ENCODE measurements around the gene FHL2.
A peak's percentile ranks its signal among the peaks of the same experiment; 100 is the strongest.
"Not testable (repeated sequence)": the region's sequence is repeated elsewhere in the genome, so short reads cannot be mapped to it uniquely, and the experiment has no call there.

Gene FHL2

GRCh38 chr2:105329561-105330495 lies 69.0 kb downstream of the FHL2 start, which contains the start of gene TGFBRAP1:
Gene TGFBRAP1 (minus strand): TSS chr2:105329735. CDS start chr2:105308301, 21,434 bp downstream.
- Mint-ChIP-seq H3K9me3 (no peaks in the 10 kb centered on the region), H3K36me3 (peaks cover 19% of the 10 kb centered on the region), H3K27ac (peak within 1 kb of the TSS; percentile 91), H3K4me1 (peaks cover 41% of the 10 kb centered on the region), H3K4me3 (peak within 1 kb of the TSS; percentile 79)
- ATAC-seq (peak; percentile 91), DNase-seq (ENCODE audit: low spot score in 2 of 2) (peak; percentile 58 to 76)

DNA sequence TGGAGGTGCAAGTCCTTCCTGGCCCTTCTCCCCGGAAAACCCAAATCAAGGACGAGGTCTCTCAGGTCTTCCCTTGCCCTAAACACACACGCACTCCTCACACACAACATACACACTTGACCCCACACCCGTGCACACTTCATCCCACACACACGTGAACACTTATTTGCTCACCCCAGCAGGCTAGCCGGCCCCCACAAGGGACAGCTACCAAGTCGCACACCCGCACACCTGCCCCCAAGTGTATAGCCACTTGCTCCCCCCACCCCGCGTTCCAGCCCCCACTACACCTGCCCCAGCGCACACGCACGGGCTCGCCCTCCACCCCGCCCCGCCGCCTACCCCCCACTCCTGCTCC lies 69.7 kb downstream of the FHL2 start:
- peak overlapping the region; percentile 91 for H3K27ac Mint-ChIP-seq
- H3K36me3 Mint-ChIP-seq: peaks cover 16% of the 10 kb centered on the region
- no peaks in the 10 kb centered on the region for H3K9me3 Mint-ChIP-seq
- H3K4me1 Mint-ChIP-seq: peaks cover 47% of the 10 kb centered on the region
- ATAC-seq: peak; percentile 45
- no peak for DNase-seq (ENCODE audit: low spot score in 2 of 2)
- H3K4me3 Mint-ChIP-seq: peak overlapping the region; percentile 79

DNA sequence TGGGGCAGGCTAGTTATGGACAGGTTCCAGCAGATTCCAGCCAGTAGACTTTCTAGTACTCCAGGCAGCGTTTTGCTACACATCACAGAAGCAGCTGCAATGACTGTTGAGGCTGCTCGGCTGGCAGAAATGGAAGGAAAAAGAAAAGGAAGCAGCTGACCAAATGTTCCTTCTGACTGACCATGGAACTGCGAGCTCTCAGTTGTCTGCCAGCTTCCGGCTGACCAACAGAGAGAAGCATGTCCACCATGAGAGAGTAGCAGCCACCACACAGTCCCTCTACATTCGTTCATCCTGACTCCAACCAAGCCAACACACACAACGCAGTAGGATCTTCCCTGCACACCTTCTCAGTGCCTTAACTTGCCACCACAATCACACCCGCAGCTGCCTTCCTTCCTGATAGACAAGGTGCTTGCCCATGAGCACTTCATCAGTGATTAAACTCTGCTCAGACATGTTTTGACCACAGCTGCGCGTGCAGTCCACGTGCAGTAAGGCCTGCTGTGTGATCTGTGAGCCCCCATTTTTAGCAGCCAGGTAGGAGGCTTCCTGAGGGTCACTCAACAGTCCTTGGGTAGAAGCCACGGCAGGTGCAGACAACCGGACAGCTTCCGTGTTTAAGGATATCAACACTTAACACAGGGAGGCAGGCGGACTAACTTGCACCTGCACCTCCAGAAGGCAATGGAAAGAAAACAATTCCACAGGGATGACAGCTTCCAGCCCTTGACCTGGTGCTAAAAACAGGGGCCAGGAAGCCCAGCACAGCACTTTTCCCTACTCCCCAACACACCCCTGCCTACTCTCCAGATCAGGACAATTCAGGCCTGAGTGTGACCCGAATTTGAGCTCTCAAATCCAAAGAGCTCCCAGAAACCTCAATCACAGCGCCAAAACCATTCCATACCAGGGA lies 70.3 kb downstream of the FHL2 start:
- ATAC-seq (peak; percentile 43), DNase-seq (ENCODE audit: low spot score in 2 of 2) (peak in 1 of 2 donors; percentile 67)
- H3K4me3 Mint-ChIP-seq: peak overlapping the region; percentile 79
- peaks cover 54% of the 10 kb centered on the region for H3K4me1 Mint-ChIP-seq
- H3K27ac Mint-ChIP-seq: peak overlapping the region; percentile 91
- no peaks in the 10 kb centered on the region for H3K9me3 Mint-ChIP-seq
- peaks cover 13% of the 10 kb centered on the region for H3K36me3 Mint-ChIP-seq

DNA sequence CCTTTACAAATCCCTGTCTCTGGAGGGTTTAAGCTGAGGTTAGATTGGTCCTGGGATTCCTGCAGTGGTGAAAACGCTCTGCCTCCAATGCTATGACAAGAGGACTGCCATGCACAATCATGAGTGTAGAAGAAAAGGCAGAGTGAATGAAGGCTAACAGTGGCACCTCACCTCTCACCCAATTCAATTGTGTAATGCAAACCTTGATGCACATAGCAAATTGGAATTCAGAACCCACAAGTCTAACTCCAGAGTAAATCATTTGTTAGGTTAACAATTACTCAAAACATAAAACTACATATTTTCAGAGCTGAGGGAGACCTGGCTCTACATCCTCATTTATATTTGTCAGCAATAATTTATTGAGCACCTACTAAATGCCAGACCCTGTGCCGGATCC lies 71.2 kb downstream of the FHL2 start:
- Mint-ChIP-seq H3K4me1 (peaks cover 62% of the 10 kb centered on the region), H3K27ac (peak overlapping the region; percentile 91), H3K36me3 (peaks cover 13% of the 10 kb centered on the region), H3K9me3 (no peaks in the 10 kb centered on the region), H3K4me3 (peak overlapping the region; percentile 79)
- DNase-seq (ENCODE audit: low spot score in 2 of 2): no peak
- no peak for ATAC-seq

- not testable (repeated sequence) for DNase-seq (ENCODE audit: low spot score in 2 of 2); ATAC-seq; H3K9me3 Mint-ChIP-seq
- Mint-ChIP-seq H3K4me1 (peaks cover 65% of the 10 kb centered on the region), H3K4me3 (peak overlapping the region; percentile 79), H3K27ac (peak overlapping the region; percentile 91), H3K36me3 (peaks cover 13% of the 10 kb centered on the region)
These were observed 71.6 kb downstream of the FHL2 start for GRCh38 chr2:105327271-105327670.

DNA sequence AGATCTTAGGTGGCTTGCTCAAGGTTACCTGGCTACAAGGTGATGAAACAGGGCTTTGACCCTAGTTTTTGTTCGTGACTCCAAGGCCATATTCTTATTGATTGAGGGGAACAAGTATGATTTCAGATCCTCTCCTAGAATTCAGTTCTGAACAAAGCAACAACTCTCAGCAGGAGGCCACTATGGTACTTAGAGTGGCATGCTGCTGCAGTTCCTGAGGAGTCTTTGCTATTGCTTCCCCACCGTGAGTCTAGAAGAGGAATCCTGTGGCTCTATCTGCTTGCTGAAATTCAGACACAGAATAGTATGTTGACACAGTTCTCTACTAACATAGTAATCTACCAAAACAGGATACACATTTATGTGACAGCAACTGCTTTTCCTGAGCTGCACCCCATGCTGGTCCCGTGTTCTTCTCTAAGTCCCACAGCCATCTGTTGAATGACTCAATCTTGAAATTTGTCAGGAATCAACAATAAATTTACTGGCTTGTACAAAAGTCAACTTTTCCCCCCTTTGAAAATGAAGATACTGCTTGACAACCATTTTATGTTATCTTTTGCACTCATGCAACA lies 73.4 kb downstream of the FHL2 start:
- Mint-ChIP-seq H3K4me3 (no peak overlapping the region), H3K27ac (no peak overlapping the region), H3K4me1 (peaks cover 61% of the 10 kb centered on the region), H3K36me3 (peaks cover 13% of the 10 kb centered on the region), H3K9me3 (no peaks in the 10 kb centered on the region)
- ATAC-seq: no peak
- no peak for DNase-seq (ENCODE audit: low spot score in 2 of 2)

GRCh38 chr2:105324732-105325131 lies 74.1 kb downstream of the FHL2 start:
- Mint-ChIP-seq H3K9me3 (no peaks in the 10 kb centered on the region), H3K4me3 (no peak overlapping the region), H3K36me3 (peaks cover 13% of the 10 kb centered on the region), H3K4me1 (peaks cover 62% of the 10 kb centered on the region), H3K27ac (peak overlapping the region; percentile 56)
- no peak for ATAC-seq
- DNase-seq (ENCODE audit: low spot score in 2 of 2): no peak

DNA sequence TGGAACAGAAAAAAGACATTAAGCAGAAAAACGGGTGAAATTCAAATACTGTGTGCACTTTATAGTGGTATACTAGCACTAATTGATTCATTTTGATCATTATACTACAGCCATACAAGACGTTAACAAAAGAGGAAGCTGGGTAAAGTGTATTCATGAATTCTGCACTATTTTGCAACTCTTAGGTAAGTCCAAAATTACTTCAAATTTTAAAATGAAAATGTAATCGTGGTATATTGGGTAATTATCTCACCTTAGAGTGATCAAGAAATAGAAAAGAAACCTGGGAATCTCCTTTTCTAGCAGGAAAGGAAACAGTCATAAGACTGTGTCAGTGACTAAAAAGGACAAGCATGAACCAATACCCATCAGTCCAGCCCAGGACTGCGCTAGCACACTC lies 74.8 kb downstream of the FHL2 start:
- ATAC-seq (no peak), DNase-seq (ENCODE audit: low spot score in 2 of 2) (no peak)
- peaks cover 58% of the 10 kb centered on the region for H3K4me1 Mint-ChIP-seq
- peaks cover 10% of the 10 kb centered on the region for H3K36me3 Mint-ChIP-seq
- no peak overlapping the region for H3K27ac Mint-ChIP-seq
- no peak overlapping the region for H3K4me3 Mint-ChIP-seq
- H3K9me3 Mint-ChIP-seq: no peaks in the 10 kb centered on the region

DNA sequence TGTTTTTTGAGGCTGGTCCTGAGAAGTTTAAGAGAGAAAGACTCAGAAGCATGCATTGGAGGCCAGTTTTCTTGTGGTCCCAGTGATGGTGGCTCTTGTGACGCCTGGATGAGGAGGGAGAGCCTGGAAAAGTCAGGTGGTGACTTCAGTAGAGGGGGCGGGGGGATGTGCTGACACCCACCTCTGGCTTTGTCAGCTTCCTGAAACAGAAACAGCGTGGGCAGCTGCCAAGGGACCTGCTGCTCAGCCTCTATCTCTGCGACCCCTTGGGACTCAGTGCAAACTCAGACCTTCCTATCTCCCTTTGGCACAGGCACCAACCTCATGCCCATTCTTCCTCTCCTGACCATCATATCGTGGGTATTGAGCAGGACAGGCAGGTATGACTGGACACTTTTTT lies 75.7 kb downstream of the FHL2 start:
- Mint-ChIP-seq H3K27ac (peak overlapping the region; percentile 62), H3K4me3 (no peak overlapping the region), H3K9me3 (no peaks in the 10 kb centered on the region), H3K36me3 (peaks cover under 1% of the 10 kb centered on the region), H3K4me1 (peaks cover 55% of the 10 kb centered on the region)
- DNase-seq (ENCODE audit: low spot score in 2 of 2) (no peak), ATAC-seq (no peak)

DNA sequence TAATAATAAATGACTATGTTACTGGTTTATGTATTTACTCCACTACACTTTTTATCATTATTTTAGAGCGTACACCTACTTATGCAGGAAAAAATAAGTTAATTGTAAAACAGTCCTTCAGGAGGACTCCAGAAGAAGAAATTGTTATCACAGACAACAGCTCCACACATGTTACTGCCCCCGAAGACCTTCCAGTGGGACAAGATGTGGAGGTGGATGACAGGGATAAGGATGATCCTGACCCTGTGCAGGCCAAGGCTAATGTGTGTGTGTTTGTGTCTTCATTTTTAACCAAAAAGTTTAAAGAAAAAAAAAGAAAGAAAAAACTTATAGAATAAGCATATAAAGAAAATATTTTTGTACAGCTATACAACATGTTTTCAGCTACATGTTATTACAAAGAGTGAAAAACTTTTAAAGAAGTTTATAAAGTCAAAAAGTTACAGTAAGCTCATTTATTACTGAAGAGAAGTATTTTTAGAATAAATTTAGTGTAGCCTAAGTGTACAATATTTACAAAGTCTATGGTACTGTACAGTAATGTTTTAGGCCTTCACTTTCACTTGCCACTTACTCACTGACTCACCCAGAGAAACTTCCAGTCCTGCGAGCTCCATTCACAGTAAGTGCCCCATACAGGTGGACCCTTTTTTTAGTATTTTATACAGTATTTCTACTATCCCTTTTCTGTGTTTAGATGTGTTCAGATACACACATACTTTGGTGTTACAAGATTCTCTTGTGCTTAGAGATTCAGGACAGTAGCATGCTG lies 76.8 kb downstream of the FHL2 start:
- Mint-ChIP-seq H3K4me3 (no peak overlapping the region), H3K36me3 (no peaks in the 10 kb centered on the region), H3K9me3 (no peaks in the 10 kb centered on the region), H3K4me1 (peaks cover 51% of the 10 kb centered on the region), H3K27ac (peak overlapping the region; percentile 62)
- DNase-seq (ENCODE audit: low spot score in 2 of 2) (no peak), ATAC-seq (peak; percentile 37)

DNA sequence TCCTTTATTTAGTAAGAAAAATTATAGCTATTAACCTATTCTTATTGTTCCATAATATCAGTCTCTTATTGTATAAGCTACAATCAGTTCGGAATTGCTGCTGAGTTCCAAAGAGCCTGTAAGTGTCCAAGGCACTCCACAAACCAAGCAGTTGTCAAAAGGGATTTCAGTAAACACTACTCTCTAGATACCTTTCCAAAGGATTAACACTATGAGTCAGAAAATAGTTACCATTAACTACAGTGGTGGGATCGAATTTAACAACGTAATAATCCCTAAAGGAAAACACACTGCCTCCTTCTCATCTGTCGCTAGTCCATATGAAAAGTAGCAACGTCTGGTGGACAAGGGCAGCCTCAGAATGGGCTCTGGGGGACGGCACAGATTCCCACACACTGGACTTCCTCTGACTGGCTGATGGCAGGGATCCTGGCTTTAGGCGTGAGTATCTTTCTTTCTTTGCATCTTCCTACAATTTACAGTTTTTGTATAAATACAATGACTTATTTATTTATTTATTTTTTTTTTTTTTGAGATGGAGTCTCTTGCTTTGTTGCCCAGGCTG lies 78.1 kb downstream of the FHL2 start:
- ATAC-seq (no peak), DNase-seq (ENCODE audit: low spot score in 2 of 2) (no peak)
- no peaks in the 10 kb centered on the region for H3K9me3 Mint-ChIP-seq
- no peak overlapping the region for H3K4me3 Mint-ChIP-seq
- no peak overlapping the region for H3K27ac Mint-ChIP-seq
- peaks cover 52% of the 10 kb centered on the region for H3K4me1 Mint-ChIP-seq
- H3K36me3 Mint-ChIP-seq: no peaks in the 10 kb centered on the region

DNA sequence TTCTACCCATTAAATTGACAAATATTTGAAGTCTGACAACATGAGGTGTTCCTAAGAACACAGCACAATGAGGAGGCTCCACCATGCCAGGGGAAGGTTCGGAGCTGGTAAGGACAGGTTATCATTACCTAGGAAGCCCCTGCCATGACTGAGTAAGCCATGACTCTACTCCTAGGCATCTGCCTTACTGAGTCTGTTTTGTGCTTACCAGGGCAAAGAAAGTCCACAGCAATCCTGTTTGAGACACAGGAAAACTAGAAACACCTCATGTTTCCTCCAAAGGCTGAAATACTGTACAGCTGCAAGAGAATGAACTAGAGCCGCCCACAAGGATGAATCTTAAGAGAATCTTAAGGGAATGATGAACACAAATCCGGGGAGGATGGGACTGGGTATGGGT lies 80.9 kb downstream of the FHL2 start:
- DNase-seq (ENCODE audit: low spot score in 2 of 2): no peak
- Mint-ChIP-seq H3K9me3 (no peaks in the 10 kb centered on the region), H3K27ac (no peak overlapping the region), H3K4me3 (no peak overlapping the region), H3K4me1 (peaks cover 31% of the 10 kb centered on the region), H3K36me3 (no peaks in the 10 kb centered on the region)
- ATAC-seq: no peak

- peak; percentile 94 for ATAC-seq
- DNase-seq (ENCODE audit: low spot score in 2 of 2): no peak
- Mint-ChIP-seq H3K4me3 (no peak overlapping the region), H3K9me3 (no peaks in the 10 kb centered on the region), H3K27ac (no peak overlapping the region), H3K4me1 (peaks cover 28% of the 10 kb centered on the region), H3K36me3 (no peaks in the 10 kb centered on the region)
These were observed 83.5 kb downstream of the FHL2 start for GRCh38 chr2:105315314-105315713.

DNA sequence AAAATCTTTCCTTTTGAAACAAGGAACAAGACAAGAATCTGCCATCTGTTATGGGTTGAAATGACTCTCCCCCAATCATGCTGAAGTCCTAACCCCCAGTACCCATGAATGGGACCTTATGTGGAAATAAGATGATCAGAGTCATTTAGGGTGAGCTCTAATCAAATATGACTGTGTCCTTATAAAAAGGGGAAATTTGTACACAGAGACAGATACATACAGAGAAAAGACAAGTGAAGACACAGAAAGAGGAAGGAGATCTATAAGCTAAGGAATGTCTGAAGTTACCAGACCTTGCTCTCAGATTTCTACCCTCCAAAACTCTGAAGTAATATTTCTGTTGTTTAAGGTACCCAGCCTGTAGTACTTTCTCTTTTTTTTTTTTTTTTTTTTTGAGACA lies 85.0 kb downstream of the FHL2 start:
- ATAC-seq: peak; percentile 52
- H3K27ac Mint-ChIP-seq: no peak overlapping the region

More for the DNA sequence above, 85.0 kb downstream of the FHL2 start:
- DNase-seq (ENCODE audit: low spot score in 2 of 2): no peak
- H3K4me1 Mint-ChIP-seq: peaks cover 24% of the 10 kb centered on the region
- H3K36me3 Mint-ChIP-seq: peaks cover 1% of the 10 kb centered on the region
- no peaks in the 10 kb centered on the region for H3K9me3 Mint-ChIP-seq
- no peak overlapping the region for H3K4me3 Mint-ChIP-seq

Measured in stimulated activated effector memory CD8-positive, alpha-beta T cell treated with anti-CD3 and anti-CD28 coated beads, Interleukin-12 subunit alpha, Interleukin-12 subunit beta, amount 100 ng/mL, for 72 hours (primary cell).